Esophagus squamous epithelium (tissue), 5 donors: ENCODE measurements around the gene FMO5. TPM values are rescaled to one million over a fixed set of nuclear protein-coding genes. Genes with fewer than 3 reads are reported as not detected.

Experiments used
- DNase-seq: peaks from one replicate; lab custom pipeline; 2025; lab: John Stamatoyannopoulos, UW
- H3K27ac ChIP-seq, 4 donors: fragments of 200-600 bp; sonication (generic); one replicate each; pipeline ENCODE4 v1.5.1; 2016 to 2019; ENCODE audit warnings: mild to moderate bottlenecking in 1 of 4
- H3K27me3 ChIP-seq, 4 donors: fragments of 200-600 bp; sonication (generic); 1 replicate in 3 of 4; 2 replicates in 1 of 4; pipeline versions ENCODE4 v1.5.1 to v1.6.0; 2017 to 2021; ENCODE audit warnings: antibody characterized with exemption in 1 of 4
- H3K36me3 ChIP-seq, 3 donors: fragments of 200-600 bp; sonication (generic); one replicate each; pipeline ENCODE4 v1.5.1; 2016 to 2019
- H3K4me1 ChIP-seq, 3 donors: fragments of 200-600 bp; sonication (generic); one replicate each; pipeline ENCODE4 v1.5.1; 2017 to 2019
- H3K4me3 ChIP-seq, 4 donors: fragments of 200-600 bp; sonication (generic); 1 replicate in 3 of 4; 2 replicates in 1 of 4; pipeline ENCODE4 v1.5.1; 2016 to 2019; ENCODE audit warnings: mild to moderate bottlenecking in 2 of 4, moderate library complexity in 1 of 4
- H3K9me3 ChIP-seq, 3 donors: fragments of 200-600 bp; sonication (generic); one replicate each; pipeline ENCODE4 v1.5.1; 2016 to 2019
- CTCF ChIP-seq, 6 experiments: fragments of 450-650 bp in 4 of 6; fragments of 200-600 bp in 2 of 6; sonication (generic) in 2 of 6; IDR thresholded peaks; one replicate each; pipeline ENCODE4 v1.5.1; 2016 to 2019; ENCODE audit warnings: antibody characterized with exemption in 6 of 6, mild to moderate bottlenecking in 4 of 6, moderate library complexity in 4 of 6
- POLR2A ChIP-seq, 4 donors: fragments of 450-650 bp; IDR thresholded peaks; one replicate each; pipeline ENCODE4 v1.6.1; 2017; ENCODE audit warnings: antibody characterized with exemption in 4 of 4, mild to moderate bottlenecking in 4 of 4, moderate library complexity in 3 of 4
- WGBS, 2 donors: methylation state at CpG; one replicate each; pipeline ENCODE4 v1.1.5; 2018; 5-methylcytosine and 5-hydroxymethylcytosine counted together
- intact Hi-C: fragments of 100-400 bp; cut with DNase I; formaldehyde crosslinking; loops from one replicate; pipeline ENCODE4 v1.15.0; 2022
- total RNA-seq, 4 donors: library from RNA; depleted of rRNA; stranded (reverse); fragments of >200 nt; gene quantifications; one replicate each; pipeline ENCODE4 v1.1.0, GENCODE V29; 2016
- donor health status: DM: yes; HTN: yes; CAD: no.

Gene FMO5
- total RNA-seq, 4 donors from 2014 or later: 0.38 to 2.3 (median 0.77) TPM

- 64 to 71% methylated on average over 2 of the region's 2 CpGs for WGBS, 2 donors
- no peak overlapping the region for H3K27ac ChIP-seq
- no peak for DNase-seq
- TF ChIP-seq POLR2A (IDR thresholded peaks at IDR 0.05): no peak
- TF ChIP-seq CTCF (IDR thresholded peaks at IDR 0.05): no peak
- no peak overlapping the region for H3K4me3 ChIP-seq
- no peaks in the 10 kb centered on the region for H3K36me3 ChIP-seq
- no peaks in the 10 kb centered on the region for H3K27me3 ChIP-seq
- peaks cover 0 to 11% (median 0%) of the 10 kb centered on the region in 3 donors for H3K4me1 ChIP-seq
- intact Hi-C loops: no loop called here
- H3K9me3 ChIP-seq: no peaks in the 10 kb centered on the region
Measured at GRCh38 chr1:147185432-147185831, 39.7 kb downstream of the FMO5 start.

- H3K27me3 ChIP-seq: no peaks in the 10 kb centered on the region
- TF ChIP-seq CTCF (IDR thresholded peaks at IDR 0.05): no peak
- TF ChIP-seq POLR2A (IDR thresholded peaks at IDR 0.05): no peak
- peaks cover 0 to 24% (median 7%) of the 10 kb centered on the region in 3 donors for H3K4me1 ChIP-seq
- peak overlapping the region in 3 of 4 donors; percentile 1 to 51 (median 29) for H3K4me3 ChIP-seq
- DNase-seq: no peak
- H3K36me3 ChIP-seq: no peaks in the 10 kb centered on the region
- intact Hi-C loops: no loop called here
- H3K27ac ChIP-seq: peak overlapping the region in 2 of 4 donors; percentile 44 to 51
- 40 to 52% methylated on average over 10 to 36 of the region's 36 CpGs for WGBS, 2 donors
- H3K9me3 ChIP-seq: no peaks in the 10 kb centered on the region
Measured at GRCh38 chr1:147177611-147178380, 47.3 kb downstream of the FMO5 start.

DNA sequence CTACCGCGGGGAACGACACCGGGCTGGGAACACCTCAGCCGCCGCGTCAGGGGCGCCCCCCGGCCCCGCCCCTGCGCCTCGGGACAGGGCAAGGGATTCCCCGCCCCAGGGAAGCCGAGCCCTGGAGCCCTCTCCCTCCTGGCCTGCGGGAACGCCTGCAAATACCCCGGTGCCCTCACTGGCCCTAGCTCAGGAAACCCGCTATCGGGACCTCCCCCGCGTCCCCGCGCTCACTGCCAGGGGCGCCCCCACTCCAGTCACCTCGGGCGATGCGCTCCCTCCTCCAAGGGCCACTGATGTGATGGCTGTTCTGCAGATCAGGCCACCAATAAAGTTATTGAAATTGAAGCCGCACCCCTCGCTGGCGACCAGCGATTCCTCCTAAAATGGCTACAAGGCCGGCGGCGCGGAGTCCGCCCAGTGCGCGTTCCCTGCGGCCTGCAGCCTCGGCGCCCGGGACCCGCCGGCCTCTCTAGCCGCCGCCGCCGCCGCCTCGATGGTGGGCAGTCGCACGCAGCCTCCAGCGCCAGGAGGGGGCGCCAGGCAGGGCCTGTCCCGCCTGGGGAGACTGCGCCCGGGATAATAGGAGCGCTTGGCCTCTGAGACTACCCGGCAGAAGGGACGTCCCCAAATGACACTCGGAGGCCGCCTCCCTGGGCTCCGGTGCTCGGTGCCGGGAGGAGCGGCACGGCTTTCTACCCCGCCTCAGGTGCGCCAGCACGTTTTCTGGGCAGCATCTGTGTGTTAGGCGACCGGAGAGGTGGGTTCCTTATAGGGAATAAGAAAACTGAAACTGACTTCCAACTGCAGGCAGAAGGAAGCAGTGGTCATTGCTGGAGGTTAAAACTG lies 52.7 kb downstream of the FMO5 start, which contains the start of gene PRKAB2:
Gene PRKAB2 (minus strand): TSS at position 303 of the 849 bp plus-strand sequence. CDS start 326 bp downstream, outside the sequence.
- Histone ChIP-seq H3K27me3 (no peaks in the 10 kb centered on the region), H3K27ac (peak within 1 kb of the TSS; percentile 91 to 96 (median 94)), H3K4me3 (peak within 1 kb of the TSS; percentile 81 to 92 (median 90)), H3K36me3 (no peaks in the 10 kb centered on the region), H3K9me3 (no peaks in the 10 kb centered on the region), H3K4me1 (peaks cover 0 to 60% (median 29%) of the 10 kb centered on the region in 3 donors)
- TF ChIP-seq CTCF (IDR thresholded peaks at IDR 0.05) (peak; percentile 80 to 96 (median 92)), POLR2A (IDR thresholded peaks at IDR 0.05) (peak in 3 of 4 donors; percentile 30 to 75 (median 48))
- DNase-seq: peak; percentile 84
- intact Hi-C loops: loop anchor here (5.0 kb wide), 1 partner anchor 70 kb away; the partner anchor contains the start of gene CHD1L
- WGBS, 2 donors: 0% methylated on average over 9 of the region's 72 CpGs; no CpG with 5 or more reads in 1 of the 2 donors

- H3K4me3 ChIP-seq: peak overlapping the region; percentile 81 to 92 (median 90)
- TF ChIP-seq CTCF (IDR thresholded peaks at IDR 0.05): no peak
- DNase-seq: no peak
- H3K27ac ChIP-seq: peak overlapping the region; percentile 91 to 96 (median 94)
- no peaks in the 10 kb centered on the region for H3K27me3 ChIP-seq
- H3K4me1 ChIP-seq: peaks cover 3 to 68% (median 34%) of the 10 kb centered on the region in 3 donors
- H3K9me3 ChIP-seq: no peaks in the 10 kb centered on the region
- WGBS, 2 donors: 0% methylated on average over 16 to 23 of the region's 32 CpGs
- H3K36me3 ChIP-seq: peaks cover 0 to 2% (median 0%) of the 10 kb centered on the region in 3 donors
- intact Hi-C loops: loop anchor here (5.0 kb wide), 1 partner anchor 71 kb away; the partner anchor contains the start of gene CHD1L
Measured at GRCh38 chr1:147171399-147172167, 53.6 kb downstream of the FMO5 start.
